Measurements from ENCODE around the gene TMEM132A. TPM values are rescaled to one million over a fixed set of nuclear protein-coding genes. Genes with fewer than 3 reads are reported as not detected.
"Not testable (repeated sequence)": the region's sequence is repeated elsewhere in the genome, so short reads cannot be mapped to it uniquely, and the experiment has no call there.

Gene TMEM132A
- polyA plus RNA-seq, 4 donors = 56.2 to 107 (median 63.1) TPM

DNA sequence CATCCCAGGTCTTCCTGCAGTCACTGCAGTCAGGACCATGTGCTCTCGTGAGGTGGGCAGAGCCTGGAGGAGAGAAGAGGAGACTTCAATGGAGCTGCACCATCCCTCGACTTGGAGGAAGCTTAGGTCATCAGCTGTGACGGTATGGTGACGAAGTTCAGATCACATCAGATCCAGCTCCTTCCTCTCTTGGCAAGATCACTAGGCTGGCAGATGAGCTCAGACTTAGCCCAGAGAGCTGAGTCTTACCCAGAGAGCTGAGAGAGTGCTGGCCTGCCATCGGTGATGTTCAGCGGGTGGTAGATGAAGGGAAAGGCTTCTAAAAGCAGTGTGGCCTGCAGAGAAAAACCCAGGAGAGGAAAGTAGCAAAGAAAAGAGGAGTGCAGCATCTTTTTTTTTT lies 29.5 kb downstream of the TMEM132A start:
- no peak for DNase-seq (ENCODE audit: low read depth in 4 of 4, low spot score in 3 of 4)

DNA sequence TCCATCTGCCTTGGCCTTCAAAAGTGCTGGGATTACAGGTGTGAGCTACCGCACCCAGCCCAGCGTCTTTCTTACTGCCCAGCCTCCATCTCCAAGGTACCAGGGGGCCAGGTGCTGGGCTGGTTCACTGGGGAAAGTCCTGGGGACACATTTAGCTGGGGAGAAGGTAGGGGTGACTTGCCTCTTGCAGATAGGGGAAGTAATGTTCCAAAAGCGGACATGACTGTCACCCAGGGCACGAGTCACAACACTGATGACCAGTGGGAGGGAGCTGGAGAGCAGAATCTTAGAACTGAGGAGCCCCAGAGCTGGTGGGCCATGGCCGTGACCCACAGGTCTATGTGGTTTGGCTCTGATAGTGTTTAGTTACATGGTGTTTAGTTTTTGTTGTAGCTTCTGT lies 30.2 kb downstream of the TMEM132A start:
- no peak for DNase-seq (ENCODE audit: low read depth in 4 of 4, low spot score in 3 of 4)

DNA sequence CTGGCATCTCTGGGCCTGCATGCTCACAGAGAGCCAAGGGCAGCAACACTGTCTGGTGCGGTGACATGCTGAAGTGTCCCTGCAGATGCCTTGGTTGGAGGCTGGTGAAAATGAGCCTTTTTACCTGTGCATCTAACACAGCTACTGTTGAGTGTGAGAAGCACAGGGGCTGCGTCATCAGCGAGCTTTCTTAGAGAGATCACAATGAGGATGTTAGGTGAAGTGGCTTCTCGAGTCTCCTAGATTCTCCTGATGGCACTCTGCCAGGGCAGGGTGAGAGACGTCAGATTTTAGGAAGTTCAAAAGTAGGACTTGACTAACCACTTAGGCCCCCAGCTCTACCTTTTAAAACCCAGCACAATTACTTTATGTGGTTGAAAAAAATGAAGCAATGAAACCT lies 31.3 kb downstream of the TMEM132A start:
- no peak for DNase-seq (ENCODE audit: low read depth in 4 of 4, low spot score in 3 of 4)

DNA sequence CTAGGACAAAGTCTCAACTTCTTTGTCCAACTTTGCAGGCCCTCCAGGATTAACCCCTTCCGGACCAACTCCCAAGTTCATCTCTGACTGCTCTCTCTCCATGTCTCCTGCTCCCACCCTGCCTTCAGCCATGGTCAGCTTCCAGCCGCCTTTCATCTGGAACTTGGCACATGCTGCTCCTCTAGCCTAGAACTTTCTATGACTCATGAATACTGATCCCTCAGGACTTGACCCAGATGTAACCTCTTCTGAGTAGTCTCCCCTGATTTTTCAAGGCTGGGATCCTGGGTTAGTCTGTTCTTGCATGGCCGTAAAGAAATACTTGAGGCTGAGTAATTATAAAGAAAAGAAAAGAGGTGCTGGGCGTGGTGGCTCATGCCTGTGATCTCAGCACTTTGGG lies 32.9 kb downstream of the TMEM132A start:
- DNase-seq (ENCODE audit: low read depth in 4 of 4, low spot score in 3 of 4) = no peak

DNA sequence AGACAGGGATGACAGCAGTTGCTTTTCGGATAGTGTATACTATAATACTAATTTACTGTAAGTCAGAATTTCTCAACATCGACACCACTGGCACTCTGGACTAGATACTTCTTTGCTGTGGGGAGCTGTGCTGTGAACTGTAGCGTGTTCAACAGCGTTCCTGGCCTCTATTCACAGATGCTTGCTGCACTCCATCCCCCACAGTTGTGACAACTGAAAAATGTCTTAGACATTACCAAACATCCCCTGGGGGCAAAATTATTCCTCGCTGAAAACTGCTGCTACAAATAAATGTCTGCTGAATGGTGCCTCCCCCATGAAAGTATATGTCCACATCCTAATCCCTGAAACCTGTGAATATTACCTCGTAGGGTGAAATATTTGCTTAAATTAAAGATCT lies 35.2 kb downstream of the TMEM132A start:
- DNase-seq (ENCODE audit: low read depth in 4 of 4, low spot score in 3 of 4) = no peak

DNA sequence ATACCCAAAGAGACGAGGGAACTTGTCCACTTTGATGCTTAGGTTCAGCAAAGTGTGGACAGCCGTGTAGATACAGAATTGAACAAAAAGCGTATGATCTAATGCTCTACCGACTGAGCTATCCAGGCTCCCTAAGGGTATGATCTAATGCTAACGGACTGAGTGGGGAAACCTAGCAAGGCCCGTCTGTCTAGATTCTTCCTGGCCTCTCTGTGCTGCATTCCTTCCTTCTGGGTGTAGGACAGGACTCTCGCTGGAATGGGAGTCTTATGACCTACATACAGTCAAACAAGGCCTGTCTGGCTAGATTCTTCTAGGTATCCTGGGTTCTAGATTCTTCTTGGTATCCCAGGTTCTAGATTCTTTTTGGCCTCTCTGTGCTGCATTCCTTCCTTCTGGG lies 36.1 kb downstream of the TMEM132A start:
- DNase-seq (ENCODE audit: low read depth in 4 of 4, low spot score in 3 of 4) = no peak

DNA sequence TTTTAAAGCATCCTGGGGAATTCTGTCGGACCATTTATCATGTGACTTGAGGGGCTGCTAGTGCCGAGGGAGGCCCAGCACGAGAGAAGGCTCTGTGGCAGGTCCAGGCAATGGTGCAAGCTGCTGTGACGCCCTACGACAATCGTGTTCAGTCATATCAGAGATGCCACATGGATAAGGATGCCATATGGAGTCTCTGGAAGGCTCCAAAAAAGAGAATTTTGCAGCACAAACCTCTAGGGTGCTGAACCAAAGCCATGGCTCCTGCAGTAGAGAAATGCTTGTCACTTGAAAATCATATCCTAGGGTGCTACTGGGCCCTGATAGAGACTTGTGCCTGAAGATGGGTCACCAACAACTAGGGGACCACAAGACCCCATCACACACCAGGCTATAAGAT lies 40.5 kb downstream of the TMEM132A start:
- DNase-seq (ENCODE audit: low read depth in 4 of 4, low spot score in 3 of 4) = no peak

DNA sequence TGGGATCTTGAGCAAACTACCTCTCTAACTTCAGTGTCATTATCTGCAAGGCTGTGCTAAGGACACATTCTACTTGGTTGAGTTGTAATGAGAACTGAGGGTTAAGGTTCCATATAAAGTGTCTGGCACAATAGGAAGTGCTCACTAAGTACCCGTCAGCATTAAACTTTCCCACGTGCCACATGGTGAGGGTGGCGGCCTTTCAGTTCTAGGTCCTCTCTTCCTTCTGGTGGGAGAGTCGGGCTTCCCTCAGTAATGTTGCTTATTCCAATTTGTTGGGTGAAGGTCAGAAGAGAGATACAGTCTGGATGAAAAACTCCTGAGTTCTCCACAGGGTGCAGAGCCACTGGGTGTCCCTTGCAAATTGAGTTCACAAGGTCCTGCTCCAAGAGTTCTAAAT lies 42.6 kb downstream of the TMEM132A start:
- no peak for DNase-seq (ENCODE audit: low read depth in 4 of 4, low spot score in 3 of 4)

DNA sequence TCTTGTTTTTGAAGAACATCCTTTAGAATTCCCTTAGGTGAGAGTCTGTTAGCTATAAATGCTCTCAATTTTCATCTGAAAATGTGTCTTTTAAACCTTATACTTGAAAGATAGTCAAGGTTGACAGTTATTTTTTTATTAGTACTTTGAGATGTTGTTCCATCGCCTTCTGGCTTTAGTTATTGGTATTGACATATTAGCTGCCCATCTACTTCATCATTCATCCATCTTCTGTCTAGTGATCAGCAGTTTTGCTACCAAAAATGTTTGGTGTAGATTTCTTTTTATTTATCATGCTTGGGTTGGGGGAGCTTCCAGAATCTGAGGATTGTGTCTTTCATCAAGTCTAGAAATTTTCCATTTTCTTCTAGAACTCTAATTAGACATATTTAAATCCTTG lies 44.0 kb downstream of the TMEM132A start:
- DNase-seq (ENCODE audit: low read depth in 4 of 4, low spot score in 3 of 4) = no peak

DNA sequence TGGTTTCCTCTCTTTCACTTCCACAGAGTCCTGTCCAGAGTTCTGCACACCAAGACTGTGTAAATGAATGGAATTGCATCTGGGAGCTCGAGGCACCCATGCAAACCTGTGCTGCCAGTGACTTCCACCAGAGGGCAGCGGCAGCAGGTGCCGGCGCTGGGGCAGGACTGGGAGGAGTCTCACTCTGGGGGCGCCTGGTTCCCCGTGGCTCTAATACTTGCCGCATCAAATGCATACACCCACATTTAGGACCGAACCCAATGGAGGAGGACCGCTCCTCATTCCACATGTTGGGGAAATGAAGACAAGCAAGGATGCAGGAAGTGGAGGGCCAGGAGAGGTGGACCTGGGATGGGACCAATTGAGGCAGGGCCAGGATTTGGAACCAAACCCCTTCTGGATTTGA lies 46.1 kb downstream of the TMEM132A start:
- DNase-seq (ENCODE audit: low read depth in 4 of 4, low spot score in 3 of 4) = no peak

DNA sequence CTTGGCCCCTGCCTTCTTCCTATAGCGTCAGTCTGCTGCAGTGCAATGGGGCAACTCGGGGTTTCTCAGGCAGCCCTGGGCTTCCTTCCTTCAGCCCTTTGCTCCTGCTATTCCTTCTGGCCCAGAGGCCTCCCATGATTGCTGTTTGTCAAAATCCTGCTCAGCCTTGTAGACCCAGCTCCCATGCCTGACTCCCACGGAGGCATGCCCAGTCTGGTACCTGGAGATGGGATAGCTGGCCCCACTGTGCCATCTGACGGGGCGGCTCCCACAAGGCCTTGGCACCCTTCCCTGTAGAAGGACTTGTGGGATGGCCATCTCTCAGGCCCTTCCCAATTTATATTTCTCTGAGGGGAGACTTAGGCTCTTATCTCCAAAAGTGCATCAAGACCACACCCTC lies 46.6 kb downstream of the TMEM132A start:
- no peak for DNase-seq (ENCODE audit: low read depth in 4 of 4, low spot score in 3 of 4)

DNA sequence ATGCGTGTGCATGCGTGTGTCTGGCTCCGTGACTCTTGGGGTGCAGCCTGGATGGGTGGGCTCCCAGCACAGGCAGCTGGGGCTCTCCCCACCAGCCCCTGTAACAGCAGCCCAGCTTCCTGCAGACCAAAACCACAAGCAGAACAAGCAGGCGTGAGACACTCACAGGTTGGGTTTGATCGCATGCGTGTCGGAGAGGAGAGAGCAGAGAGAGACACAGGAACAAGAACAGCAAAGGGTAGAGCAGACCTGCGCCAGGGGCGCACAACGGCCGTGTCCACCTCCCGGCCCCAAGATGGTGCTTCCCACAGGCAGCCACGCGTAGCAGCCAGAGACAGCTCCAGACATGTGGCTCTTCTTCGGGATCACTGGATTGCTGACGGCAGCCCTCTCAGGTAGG lies 47.3 kb downstream of the TMEM132A start, which contains the start of gene CD6:
CD6 (plus strand) TSS at position 161 of the 400 bp plus-strand sequence; CDS start at position 347, 186 bp downstream.
- no peak for DNase-seq (ENCODE audit: low read depth in 4 of 4, low spot score in 3 of 4)

DNA sequence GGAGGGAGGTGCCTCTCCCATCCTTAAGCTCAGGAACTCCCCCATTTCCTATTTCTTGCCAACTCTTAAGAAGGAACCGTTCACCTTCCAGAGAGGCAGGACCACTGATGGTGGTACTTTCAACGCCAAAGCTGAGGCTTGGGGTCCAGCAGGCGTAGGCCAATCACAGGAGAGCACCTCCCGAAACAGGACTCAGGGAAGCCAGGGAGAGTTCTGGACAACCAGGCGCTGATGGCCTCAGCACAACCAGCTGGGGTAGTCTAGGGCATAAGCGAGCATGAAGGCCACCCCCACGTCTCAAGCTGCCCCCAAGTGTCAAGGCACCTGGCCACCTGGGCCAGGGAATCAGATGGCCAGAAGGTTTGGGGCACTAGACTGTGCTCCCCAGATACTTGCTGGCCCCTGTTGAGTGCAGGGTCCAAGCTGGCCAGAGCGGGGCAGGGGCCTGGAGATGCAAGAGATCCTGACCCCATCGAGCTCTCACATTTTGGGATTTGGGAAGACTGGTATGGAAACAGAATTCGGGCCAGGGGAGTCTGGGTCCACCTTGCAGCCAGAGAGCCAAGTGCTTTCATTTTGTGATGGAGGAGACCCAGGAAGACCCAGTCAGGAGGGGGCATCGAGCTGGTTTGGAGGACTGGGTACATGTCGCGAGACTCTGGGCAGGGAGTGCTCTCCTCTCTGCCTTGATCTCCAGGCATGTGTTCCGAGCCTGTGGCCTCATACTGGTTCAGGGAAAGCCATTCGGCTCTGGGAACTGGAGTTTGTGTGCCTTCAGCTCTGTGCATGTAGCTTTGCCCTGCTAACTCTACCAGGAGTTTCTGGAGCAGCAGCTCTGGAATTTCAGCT lies 48.1 kb downstream of the TMEM132A start:
- DNase-seq (ENCODE audit: low read depth in 4 of 4, low spot score in 3 of 4) = no peak

DNA sequence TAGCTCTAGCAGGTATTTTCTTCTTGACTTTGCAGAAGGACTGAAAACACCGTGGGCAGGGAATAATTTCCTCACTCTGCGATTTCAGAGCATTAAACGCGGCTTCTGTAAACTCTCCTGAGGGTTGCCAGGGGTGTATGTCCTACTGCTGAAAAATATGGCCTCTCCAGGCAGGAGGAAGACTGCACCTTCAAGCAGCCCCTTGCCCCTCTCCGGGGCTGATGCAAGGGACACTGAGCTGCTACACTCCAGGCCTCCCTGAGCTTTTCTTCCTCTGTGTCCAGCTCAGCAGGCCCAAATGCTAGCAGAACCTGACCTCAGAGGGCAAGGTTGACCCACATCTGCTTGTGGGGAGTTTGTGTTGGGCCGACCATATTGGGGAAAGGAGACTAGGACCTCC lies 49.4 kb downstream of the TMEM132A start:
- no peak for DNase-seq (ENCODE audit: low read depth in 4 of 4, low spot score in 3 of 4)

DNA sequence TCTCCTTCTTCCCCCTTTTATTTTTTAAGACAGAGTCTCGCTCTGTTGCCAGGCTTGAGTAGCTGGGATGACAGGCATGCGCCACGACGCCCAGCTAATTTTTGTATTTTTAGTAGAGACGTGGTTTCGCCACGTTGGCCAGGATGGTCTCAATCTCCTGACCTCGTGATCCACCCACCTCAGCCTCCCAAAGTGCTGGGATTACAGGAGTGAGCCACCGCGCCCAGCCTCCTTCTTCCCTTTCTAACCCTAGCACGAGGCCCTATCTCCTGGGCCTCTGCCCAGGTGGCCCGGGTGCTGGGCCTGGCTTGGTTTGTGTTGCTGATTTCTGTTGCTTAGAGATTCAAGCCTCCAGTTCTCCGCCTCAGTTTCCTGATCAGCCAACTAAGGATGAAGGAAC lies 50.1 kb downstream of the TMEM132A start:
- DNase-seq (ENCODE audit: low read depth in 4 of 4, low spot score in 3 of 4) = not testable (repeated sequence)

DNA sequence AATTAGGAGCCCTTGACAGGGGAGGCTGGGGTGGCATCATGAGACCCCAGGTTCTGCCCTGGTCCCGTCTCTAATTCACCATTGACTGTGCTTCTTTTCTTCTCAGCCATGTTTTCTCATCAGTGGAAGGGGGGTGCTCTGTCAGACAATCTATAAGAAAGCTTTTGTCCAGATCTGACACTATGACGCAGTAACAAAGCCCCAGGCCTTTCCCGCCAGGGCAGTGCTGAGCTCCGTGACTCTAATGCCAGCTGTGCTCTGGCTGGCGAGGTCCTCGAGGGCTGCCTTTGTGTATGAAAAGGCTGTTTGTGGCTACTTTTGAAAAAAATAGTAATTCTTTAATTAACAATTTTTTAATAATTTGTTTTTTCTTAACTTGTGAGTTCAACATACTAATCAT lies 50.5 kb downstream of the TMEM132A start:
- DNase-seq (ENCODE audit: low read depth in 4 of 4, low spot score in 3 of 4) = no peak

DNA sequence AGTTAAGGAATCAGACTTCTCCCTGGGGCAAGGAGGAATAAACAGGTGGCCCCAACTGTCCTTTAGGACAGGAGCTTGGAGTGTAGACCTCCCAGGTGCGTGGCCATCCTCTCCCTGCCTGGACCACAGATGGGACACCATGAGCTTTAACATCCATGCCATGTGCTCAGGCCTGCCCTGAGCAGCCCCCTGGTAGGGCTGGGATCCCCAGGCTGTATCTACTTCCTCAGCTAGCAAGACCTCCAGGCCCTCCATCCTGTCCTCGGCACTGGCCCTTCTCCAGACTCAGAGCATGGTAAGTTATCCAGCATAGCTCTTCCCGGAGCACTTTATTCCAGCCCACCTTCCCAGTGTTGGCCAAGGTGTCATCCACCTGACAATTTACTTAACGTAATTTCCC lies 53.0 kb downstream of the TMEM132A start:
- DNase-seq (ENCODE audit: low read depth in 4 of 4, low spot score in 3 of 4) = no peak

DNA sequence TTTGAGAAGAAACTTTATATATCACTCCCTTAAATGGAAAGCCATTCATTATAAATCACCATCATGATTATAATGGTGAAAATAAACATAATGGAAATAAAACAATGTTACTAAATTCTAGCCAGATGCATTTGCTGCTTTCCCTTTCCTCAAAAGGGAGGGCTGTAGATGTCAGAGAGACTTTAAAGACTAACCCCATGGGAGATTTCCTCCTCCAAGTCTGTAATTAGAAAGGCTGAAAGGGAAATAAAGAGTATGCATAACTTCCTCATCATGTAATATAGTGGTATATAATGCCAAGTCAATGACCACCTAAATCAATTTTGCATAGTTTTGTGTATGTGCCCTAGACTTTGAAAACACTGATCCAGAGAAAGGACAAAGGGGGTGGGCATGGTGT lies 53.6 kb downstream of the TMEM132A start:
- DNase-seq (ENCODE audit: low read depth in 4 of 4, low spot score in 3 of 4) = no peak

DNA sequence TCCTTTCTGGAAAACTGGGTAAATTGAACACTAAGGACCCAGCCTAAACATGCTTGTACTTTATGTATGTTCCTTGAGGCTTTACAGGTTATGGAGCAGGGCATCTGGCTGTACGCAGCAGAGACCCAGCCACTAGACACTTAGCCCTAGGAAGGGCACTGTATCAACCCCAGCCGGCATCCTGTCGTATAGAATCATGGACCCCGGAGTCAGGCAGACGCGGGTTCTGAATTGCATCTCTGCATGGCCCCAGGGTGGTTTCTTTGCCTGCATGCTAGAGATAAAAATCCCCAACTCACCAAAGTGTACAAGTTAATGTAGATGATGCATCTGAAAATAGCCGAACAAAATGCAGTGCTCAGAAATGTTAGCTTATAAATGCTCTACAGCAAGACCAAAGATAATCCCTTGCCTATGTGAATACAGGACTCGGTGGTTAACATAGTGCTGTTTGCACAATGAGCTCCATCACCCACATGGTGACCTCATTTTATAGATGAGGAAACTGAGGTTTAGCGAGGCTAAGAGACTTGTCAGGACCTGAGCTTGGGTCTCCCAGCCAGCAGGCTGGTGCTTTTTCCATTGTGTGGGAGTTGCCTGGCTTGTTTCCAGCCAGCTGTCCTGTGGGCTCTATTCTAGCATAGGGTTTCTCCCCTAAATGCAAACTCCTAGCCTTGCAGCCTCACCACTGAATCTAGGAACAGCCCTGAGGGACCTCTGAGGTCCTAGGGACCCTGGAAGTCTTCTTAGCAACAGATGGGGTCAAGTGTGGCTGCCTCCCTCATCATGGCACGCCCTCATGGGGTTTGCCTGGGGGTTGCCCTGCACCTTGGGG lies 54.5 kb downstream of the TMEM132A start:
- DNase-seq (ENCODE audit: low read depth in 4 of 4, low spot score in 3 of 4) = no peak

DNA sequence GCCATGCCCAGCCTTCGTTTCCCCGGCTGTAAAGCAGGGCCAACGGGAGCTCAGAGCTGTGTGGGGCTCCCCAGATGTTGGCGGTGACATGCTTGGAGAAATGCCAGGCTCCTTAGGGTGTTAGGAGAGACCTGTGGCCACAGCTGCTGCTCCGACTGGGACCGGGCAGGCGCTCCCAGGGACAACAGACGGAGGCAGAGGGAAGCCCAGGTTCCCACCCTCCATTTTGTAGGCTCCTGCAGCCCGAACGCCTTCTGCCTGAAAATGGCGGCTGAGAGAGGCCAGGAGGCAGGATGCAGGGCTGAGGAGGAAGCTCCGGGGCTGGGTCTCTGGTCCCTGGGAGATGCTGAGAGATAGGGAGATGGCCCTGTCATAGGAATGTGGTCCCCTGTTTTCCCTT lies 57.3 kb downstream of the TMEM132A start:
- DNase-seq (ENCODE audit: low read depth in 4 of 4, low spot score in 3 of 4) = no peak

DNA sequence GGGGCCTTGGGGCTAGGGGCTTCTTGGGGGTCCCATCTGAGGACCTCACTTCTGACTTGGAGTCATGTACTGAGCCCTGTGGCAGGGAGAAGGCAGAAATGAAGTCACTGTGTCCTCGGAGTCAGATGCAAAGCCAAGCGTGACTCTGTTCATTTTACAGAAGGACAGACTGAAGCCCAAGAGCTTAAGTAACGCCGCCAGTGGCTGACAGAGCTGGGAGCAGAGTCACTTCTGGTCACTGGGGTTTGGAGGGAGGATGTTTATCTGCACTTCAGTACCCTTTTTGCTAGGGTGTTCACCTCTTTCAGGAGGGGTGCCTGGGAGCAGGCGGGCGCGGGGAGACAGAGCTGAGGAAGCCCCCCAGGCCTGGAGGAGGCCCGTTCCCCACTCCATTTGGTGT lies 57.9 kb downstream of the TMEM132A start:
- no peak for DNase-seq (ENCODE audit: low read depth in 4 of 4, low spot score in 3 of 4)

DNA sequence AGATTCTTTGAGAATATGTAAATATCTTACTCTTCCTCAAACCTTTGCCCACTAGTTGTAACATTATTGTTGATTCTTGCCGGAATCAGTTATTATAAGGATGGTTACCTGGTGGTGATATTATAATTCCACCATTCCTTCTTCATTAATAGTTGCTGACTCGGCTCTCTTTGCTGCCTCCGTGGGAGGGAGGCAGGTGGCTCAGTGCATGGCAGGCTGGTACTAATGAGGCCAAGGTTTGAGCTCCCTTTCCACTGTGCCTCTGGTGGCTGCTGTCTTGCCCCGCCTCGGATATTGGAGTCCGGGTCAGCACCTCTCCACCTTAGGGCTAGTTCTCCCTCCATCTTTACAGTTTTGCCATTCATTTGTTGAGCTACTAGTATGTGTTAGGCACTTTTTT lies 59.9 kb downstream of the TMEM132A start:
- no peak for DNase-seq (ENCODE audit: low read depth in 4 of 4, low spot score in 3 of 4)
